Transverse colon (tissue), 4 donors: Measurements from ENCODE around the gene CLK4.

Experiments
- EP300 ChIP-seq: sonication (generic); formaldehyde crosslinking; IDR thresholded peaks from one replicate; pipeline ENCODE4 v1.6.1; 2017; ENCODE audit warnings: antibody characterized with exemption, low read depth
- POLR2A ChIP-seq: fragments of 450-650 bp; IDR thresholded peaks from one replicate; pipeline ENCODE4 v1.6.1; 2016; ENCODE audit warnings: antibody characterized with exemption, mild to moderate bottlenecking, moderate library complexity
- POLR2AphosphoS5 ChIP-seq, 3 donors: sonication (generic); formaldehyde crosslinking; IDR thresholded peaks; one replicate each; pipeline ENCODE4 v1.6.1; 2016; ENCODE audit warnings: antibody characterized with exemption in 3 of 3
- TF ChIP-seq, protein P1 (sequence below), 5 experiments: fragments of 200-600 bp in 3 of 5; fragments of 450-650 bp in 2 of 5; sonication (generic) in 3 of 5; IDR thresholded peaks; 1 replicate in 2 of 5; 2 replicates in 3 of 5; pipeline ENCODE4 v1.5.1; 2016 to 2017; ENCODE audit warnings: antibody characterized with exemption in 5 of 5, inconsistent platforms in 3 of 5, mild to moderate bottlenecking in 2 of 5, moderate library complexity in 1 of 5

GRCh38 chr5:178675922-178676321 lies 49.1 kb upstream of the CLK4 start:
- TF ChIP-seq, protein P1, sequence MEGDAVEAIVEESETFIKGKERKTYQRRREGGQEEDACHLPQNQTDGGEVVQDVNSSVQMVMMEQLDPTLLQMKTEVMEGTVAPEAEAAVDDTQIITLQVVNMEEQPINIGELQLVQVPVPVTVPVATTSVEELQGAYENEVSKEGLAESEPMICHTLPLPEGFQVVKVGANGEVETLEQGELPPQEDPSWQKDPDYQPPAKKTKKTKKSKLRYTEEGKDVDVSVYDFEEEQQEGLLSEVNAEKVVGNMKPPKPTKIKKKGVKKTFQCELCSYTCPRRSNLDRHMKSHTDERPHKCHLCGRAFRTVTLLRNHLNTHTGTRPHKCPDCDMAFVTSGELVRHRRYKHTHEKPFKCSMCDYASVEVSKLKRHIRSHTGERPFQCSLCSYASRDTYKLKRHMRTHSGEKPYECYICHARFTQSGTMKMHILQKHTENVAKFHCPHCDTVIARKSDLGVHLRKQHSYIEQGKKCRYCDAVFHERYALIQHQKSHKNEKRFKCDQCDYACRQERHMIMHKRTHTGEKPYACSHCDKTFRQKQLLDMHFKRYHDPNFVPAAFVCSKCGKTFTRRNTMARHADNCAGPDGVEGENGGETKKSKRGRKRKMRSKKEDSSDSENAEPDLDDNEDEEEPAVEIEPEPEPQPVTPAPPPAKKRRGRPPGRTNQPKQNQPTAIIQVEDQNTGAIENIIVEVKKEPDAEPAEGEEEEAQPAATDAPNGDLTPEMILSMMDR (IDR thresholded peaks at IDR 0.05): no peak
- TF ChIP-seq POLR2A (no peak), EP300 (no peak), POLR2AphosphoS5 (IDR thresholded peaks at IDR 0.05) (no peak)
